ENCODE results near the gene OGG1. TPM values are rescaled to one million over a fixed set of nuclear protein-coding genes. Genes with fewer than 3 reads are reported as not detected.

OGG1 gene
- total and polyA plus RNA-seq, 7 experiments from 2014 or later, result 18.4 to 42.9 (median 26.8) TPM

DNA sequence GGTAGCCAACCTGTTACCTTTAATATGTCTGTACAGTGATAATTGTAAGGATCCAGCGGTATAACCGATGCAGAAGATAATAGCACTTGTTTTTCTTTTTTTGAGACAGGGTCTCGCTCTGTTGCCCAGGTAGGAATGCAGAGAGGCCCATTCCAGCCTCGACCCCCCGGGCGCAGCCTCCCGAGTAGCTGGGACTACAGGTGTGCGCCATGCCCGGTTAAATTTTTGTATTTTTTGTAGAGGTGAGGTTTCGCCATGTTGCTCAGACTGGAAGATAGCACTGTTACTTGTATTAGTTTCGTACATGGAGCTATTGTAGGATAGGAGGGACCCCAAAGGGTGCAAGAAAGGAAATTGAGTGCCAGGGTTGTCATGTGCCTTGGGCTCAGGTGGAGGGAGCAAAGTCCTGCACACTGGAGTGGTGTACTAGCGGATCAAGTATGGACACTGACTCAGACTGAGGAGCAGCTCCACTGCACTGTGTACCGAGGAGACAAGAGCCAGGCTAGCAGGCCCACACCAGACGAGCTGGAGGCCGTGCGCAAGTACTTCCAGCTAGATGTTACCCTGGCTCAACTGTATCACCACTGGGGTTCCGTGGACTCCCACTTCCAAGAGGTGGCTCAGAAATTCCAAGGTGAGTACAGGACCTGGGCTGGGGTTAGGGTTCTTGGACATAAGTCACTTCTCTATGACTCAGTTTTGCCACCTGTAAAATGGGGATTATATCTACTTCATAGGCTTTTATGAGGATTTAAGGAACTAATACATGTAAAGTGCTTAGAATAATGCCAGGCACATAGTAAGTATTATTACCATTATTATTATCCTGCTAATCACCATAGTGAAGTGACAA, 1.0 kb downstream of the OGG1 start:
- Mint-ChIP-seq H3K27me3 (no peaks in the 10 kb centered on the region), H3K36me3 (peaks cover 0 to 32% (median 20%) of the 10 kb centered on the region in 5 donors), H3K9me3 (peaks cover 0 to 2% (median 0%) of the 10 kb centered on the region in 11 donors), H3K4me1 (peaks cover 30 to 60% (median 50%) of the 10 kb centered on the region in 7 donors), H3K4me3 (peak overlapping the region; percentile 93 to 98 (median 96)), H3K27ac (peak overlapping the region; percentile 86 to 96 (median 93))
- peaks cover 13 to 22% of the 10 kb centered on the region in 2 donors for H3K4me1 ChIP-seq (ENCODE audit: control insufficient read depth in 2 of 2, insufficient read depth in 2 of 2, low read length in 2 of 2)
- peak overlapping the region; percentile 84 for H3K4me3 ChIP-seq (ENCODE audit: low read length)
- no peak for ATAC-seq
- H3K27me3 ChIP-seq (ENCODE audit: control insufficient read depth in 2 of 2, insufficient read depth in 2 of 2, low read length in 2 of 2), result no peaks in the 10 kb centered on the region
- no peak for DNase-seq
- intact Hi-C loops (cut with micrococcal nuclease), result loop anchor here (1.0 to 2.0 kb wide), 11 partner anchors 19 to 570 kb away; partner anchors contain the start of genes CAMK1 (in 2 of the 2), JAGN1 (in 2 of the 2), SETD5 (in 2 of the 2) and TADA3 (in 2 of the 2)
- H3K36me3 ChIP-seq (ENCODE audit: control insufficient read depth in 2 of 3, insufficient read depth in 3 of 3, low read length in 3 of 3), result peaks cover 12 to 47% (median 14%) of the 10 kb centered on the region in 3 experiments
- no peaks in the 10 kb centered on the region for H3K9me3 ChIP-seq (ENCODE audit: control insufficient read depth in 2 of 3, low read length in 3 of 3)
- H3K27ac ChIP-seq (ENCODE audit: low read depth, low read length), result peak overlapping the region; percentile 73
- ChIA-PET CTCF (interaction anchor here (0.7 kb wide), 1 partner anchor 492 kb away, joined by 3 read pairs; no protein-coding TSS in a partner anchor), POLR2A (interaction anchor here (0.8 to 3.2 kb wide), 6 partner anchors 16 to 183 kb away, joined by 3 to 33 read pairs (median 4); partner anchors contain the start of genes ARPC4, BRPF1, CAMK1 and CRELD1)

DNA sequence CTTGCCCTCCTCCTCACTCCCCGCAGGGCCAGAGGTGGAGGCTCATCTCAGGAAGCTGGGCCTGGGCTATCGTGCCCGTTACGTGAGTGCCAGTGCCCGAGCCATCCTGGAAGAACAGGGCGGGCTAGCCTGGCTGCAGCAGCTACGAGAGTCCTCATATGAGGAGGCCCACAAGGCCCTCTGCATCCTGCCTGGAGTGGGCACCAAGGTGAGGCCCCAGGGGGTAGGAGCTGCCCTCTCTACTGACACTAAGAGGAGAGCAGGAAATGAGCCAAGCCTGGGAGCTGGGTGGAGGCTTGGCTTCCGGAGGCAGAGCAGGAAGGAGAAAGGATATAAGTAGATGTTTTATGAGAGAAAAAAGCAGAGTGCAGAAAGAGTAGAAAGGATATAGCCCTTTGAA, 4.9 kb downstream of the OGG1 start:
- ChIA-PET POLR2A (interaction anchor here (1.0 to 2.2 kb wide), 3 partner anchors 12 to 38 kb away, joined by 3 to 6 read pairs (median 4); partner anchors contain the start of genes ARPC4 and TADA3), CTCF (interaction anchor here (1.1 kb wide), 1 partner anchor 27 kb away, joined by 3 read pairs; no protein-coding TSS in a partner anchor)
- no peaks in the 10 kb centered on the region for H3K27me3 Mint-ChIP-seq
- H3K27me3 ChIP-seq (ENCODE audit: control insufficient read depth in 2 of 2, insufficient read depth in 2 of 2, low read length in 2 of 2), result no peaks in the 10 kb centered on the region
- peak overlapping the region; percentile 4 for H3K27ac ChIP-seq (ENCODE audit: low read depth, low read length)
- peaks cover 0 to 2% (median 0%) of the 10 kb centered on the region in 11 donors for H3K9me3 Mint-ChIP-seq
- peaks cover 25 to 48% (median 44%) of the 10 kb centered on the region in 7 donors for H3K4me1 Mint-ChIP-seq
- no peaks in the 10 kb centered on the region for H3K9me3 ChIP-seq (ENCODE audit: control insufficient read depth in 2 of 3, low read length in 3 of 3)
- H3K4me3 Mint-ChIP-seq, result peak overlapping the region; percentile 60 to 78 (median 68)
- intact Hi-C loops (cut with micrococcal nuclease), result no loop called here
- H3K36me3 ChIP-seq (ENCODE audit: control insufficient read depth in 2 of 3, insufficient read depth in 3 of 3, low read length in 3 of 3), result peaks cover 0 to 61% (median 3%) of the 10 kb centered on the region in 3 experiments
- H3K36me3 Mint-ChIP-seq, result peaks cover 5 to 33% (median 25%) of the 10 kb centered on the region in 5 donors
- H3K27ac Mint-ChIP-seq, result peak overlapping the region; percentile 25 to 97 (median 77)
- peaks cover 9 to 17% of the 10 kb centered on the region in 2 donors for H3K4me1 ChIP-seq (ENCODE audit: control insufficient read depth in 2 of 2, insufficient read depth in 2 of 2, low read length in 2 of 2)
- no peak overlapping the region for H3K4me3 ChIP-seq (ENCODE audit: low read length)
- DNase-seq (peak in 2 of 9 donors; percentile 7 to 9), ATAC-seq (no peak)

DNA sequence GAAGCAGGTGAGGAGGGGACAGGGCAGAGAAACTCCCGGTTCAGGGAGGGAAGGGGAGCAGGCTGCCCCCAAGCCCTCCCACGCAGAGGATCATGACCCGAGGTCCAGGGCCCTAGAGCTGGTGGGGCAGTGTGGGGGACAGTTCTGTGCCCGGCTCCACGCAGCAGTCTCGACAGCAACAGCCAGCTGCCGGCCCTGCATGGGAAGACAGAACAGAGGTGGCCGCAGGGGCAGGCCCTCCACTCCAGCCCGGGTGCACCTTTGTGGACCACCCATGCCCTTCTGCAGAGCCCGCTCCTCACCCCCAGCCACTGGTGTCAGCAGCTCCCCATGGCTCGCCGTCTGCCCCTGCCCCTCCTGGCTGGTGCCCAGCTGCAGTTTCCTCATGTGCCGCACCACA, 7.7 kb downstream of the OGG1 start:
- no peak overlapping the region for H3K27ac ChIP-seq (ENCODE audit: low read depth, low read length)
- intact Hi-C loops (cut with micrococcal nuclease), result no loop called here
- Mint-ChIP-seq H3K9me3 (no peaks in the 10 kb centered on the region), H3K4me1 (peaks cover 10 to 24% (median 18%) of the 10 kb centered on the region in 7 donors), H3K27ac (no peak overlapping the region), H3K27me3 (no peaks in the 10 kb centered on the region), H3K4me3 (no peak overlapping the region), H3K36me3 (peaks cover 5 to 35% (median 26%) of the 10 kb centered on the region in 5 donors)
- DNase-seq (no peak), ATAC-seq (no peak)
- ChIA-PET CTCF (no interaction called here), POLR2A (interaction anchor here (0.7 kb wide), 1 partner anchor 15 kb away, joined by 3 read pairs; no protein-coding TSS in a partner anchor)
- no peak overlapping the region for H3K4me3 ChIP-seq (ENCODE audit: low read length)
- H3K9me3 ChIP-seq (ENCODE audit: control insufficient read depth in 2 of 3, low read length in 3 of 3), result no peaks in the 10 kb centered on the region
- peaks cover 0 to 50% (median 3%) of the 10 kb centered on the region in 3 experiments for H3K36me3 ChIP-seq (ENCODE audit: control insufficient read depth in 2 of 3, insufficient read depth in 3 of 3, low read length in 3 of 3)
- no peaks in the 10 kb centered on the region for H3K4me1 ChIP-seq (ENCODE audit: control insufficient read depth in 2 of 2, insufficient read depth in 2 of 2, low read length in 2 of 2)
- H3K27me3 ChIP-seq (ENCODE audit: control insufficient read depth in 2 of 2, insufficient read depth in 2 of 2, low read length in 2 of 2), result no peaks in the 10 kb centered on the region

DNA sequence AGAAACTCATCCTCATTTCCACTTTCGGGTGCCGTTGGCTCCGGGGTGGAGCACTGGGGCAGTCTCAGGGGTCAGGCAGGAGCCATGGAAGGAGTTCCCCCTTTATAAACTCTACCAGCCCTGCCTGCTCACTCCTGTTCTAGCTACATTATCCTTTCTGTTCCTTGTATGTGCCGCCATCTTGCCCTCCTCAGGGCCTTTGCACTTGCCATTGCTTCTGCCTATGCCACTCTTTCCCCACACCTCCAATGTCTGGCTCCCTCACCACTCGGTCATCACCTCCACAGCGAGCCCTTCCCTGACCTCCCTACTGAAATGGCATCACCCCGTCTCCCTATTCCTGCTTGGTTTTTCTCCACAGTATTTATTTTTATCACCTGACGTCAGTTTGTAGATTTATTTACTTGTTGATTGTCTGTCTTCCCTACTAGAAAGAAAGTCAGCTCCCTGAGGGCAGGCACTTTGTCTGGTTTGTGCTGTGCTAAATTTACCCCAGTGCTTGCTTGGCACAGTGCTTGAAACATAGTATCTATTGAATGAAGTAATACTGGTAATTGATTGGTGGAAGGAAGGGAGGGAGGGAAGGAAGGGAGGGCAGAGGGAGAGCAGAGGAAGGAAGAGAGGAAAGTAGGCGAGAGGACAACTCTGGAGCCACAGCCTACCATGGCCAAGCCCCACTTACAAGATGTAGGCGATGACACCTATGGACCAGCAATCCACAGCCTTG, 11.2 kb downstream of the OGG1 start:
- ChIA-PET CTCF (no interaction called here), POLR2A (no interaction called here)

DNA sequence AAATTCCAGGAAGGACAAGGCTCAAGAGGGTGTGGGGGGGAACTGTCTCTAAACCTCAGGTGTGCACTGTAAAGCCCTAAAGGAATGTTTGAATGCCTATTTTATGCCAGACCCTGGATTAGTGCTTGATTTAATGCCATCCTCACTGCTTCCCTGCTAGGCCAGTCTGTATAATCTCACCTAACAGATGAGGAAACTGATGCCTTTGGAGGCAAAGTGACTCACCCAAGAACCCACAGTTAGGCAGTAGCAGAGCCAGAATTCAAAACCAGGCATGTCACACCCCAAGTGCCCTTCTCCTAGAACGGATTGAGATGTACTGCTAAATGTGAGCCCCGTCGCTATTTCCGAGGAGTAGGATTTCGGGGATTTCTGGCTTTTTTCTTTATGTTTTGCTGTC, 12.2 kb downstream of the OGG1 start:
- H3K27me3 Mint-ChIP-seq, result no peaks in the 10 kb centered on the region
- no peak overlapping the region for H3K4me3 Mint-ChIP-seq
- peaks cover 0 to 21% (median 3%) of the 10 kb centered on the region in 3 experiments for H3K36me3 ChIP-seq (ENCODE audit: control insufficient read depth in 2 of 3, insufficient read depth in 3 of 3, low read length in 3 of 3)
- H3K9me3 Mint-ChIP-seq, result no peaks in the 10 kb centered on the region
- no peak for DNase-seq
- H3K27me3 ChIP-seq (ENCODE audit: control insufficient read depth in 2 of 2, insufficient read depth in 2 of 2, low read length in 2 of 2), result no peaks in the 10 kb centered on the region
- no peak overlapping the region for H3K27ac ChIP-seq (ENCODE audit: low read depth, low read length)
- POLR2A ChIA-PET, result no interaction called here
- ATAC-seq, result no peak
- intact Hi-C loops (cut with micrococcal nuclease), result no loop called here
- peaks cover 0 to 7% (median 5%) of the 10 kb centered on the region in 7 donors for H3K4me1 Mint-ChIP-seq
- CTCF ChIA-PET, result no interaction called here
- H3K9me3 ChIP-seq (ENCODE audit: control insufficient read depth in 2 of 3, low read length in 3 of 3), result no peaks in the 10 kb centered on the region
- no peak overlapping the region for H3K27ac Mint-ChIP-seq
- H3K4me3 ChIP-seq (ENCODE audit: low read length), result no peak overlapping the region
- H3K36me3 Mint-ChIP-seq, result peaks cover 5 to 29% (median 15%) of the 10 kb centered on the region in 5 donors
- H3K4me1 ChIP-seq (ENCODE audit: control insufficient read depth in 2 of 2, insufficient read depth in 2 of 2, low read length in 2 of 2), result no peaks in the 10 kb centered on the region

More for the DNA sequence above, 11.2 kb downstream of the OGG1 start:
- DNase-seq (no peak), ATAC-seq (no peak)
- no peaks in the 10 kb centered on the region for H3K27me3 ChIP-seq (ENCODE audit: control insufficient read depth in 2 of 2, insufficient read depth in 2 of 2, low read length in 2 of 2)
- H3K36me3 ChIP-seq (ENCODE audit: control insufficient read depth in 2 of 3, insufficient read depth in 3 of 3, low read length in 3 of 3), result peaks cover 0 to 31% (median 3%) of the 10 kb centered on the region in 3 experiments
- no peak overlapping the region for H3K4me3 ChIP-seq (ENCODE audit: low read length)
- H3K36me3 Mint-ChIP-seq, result peaks cover 5 to 31% (median 15%) of the 10 kb centered on the region in 5 donors
- no peak overlapping the region for H3K4me3 Mint-ChIP-seq
- peaks cover 0 to 4% (median 3%) of the 10 kb centered on the region in 7 donors for H3K4me1 Mint-ChIP-seq
- H3K9me3 Mint-ChIP-seq, result no peaks in the 10 kb centered on the region
- no peak overlapping the region for H3K27ac ChIP-seq (ENCODE audit: low read depth, low read length)
- H3K9me3 ChIP-seq (ENCODE audit: control insufficient read depth in 2 of 3, low read length in 3 of 3), result no peaks in the 10 kb centered on the region
- no peaks in the 10 kb centered on the region for H3K4me1 ChIP-seq (ENCODE audit: control insufficient read depth in 2 of 2, insufficient read depth in 2 of 2, low read length in 2 of 2)
- intact Hi-C loops (cut with micrococcal nuclease), result no loop called here
- no peaks in the 10 kb centered on the region for H3K27me3 Mint-ChIP-seq
- H3K27ac Mint-ChIP-seq, result no peak overlapping the region

DNA sequence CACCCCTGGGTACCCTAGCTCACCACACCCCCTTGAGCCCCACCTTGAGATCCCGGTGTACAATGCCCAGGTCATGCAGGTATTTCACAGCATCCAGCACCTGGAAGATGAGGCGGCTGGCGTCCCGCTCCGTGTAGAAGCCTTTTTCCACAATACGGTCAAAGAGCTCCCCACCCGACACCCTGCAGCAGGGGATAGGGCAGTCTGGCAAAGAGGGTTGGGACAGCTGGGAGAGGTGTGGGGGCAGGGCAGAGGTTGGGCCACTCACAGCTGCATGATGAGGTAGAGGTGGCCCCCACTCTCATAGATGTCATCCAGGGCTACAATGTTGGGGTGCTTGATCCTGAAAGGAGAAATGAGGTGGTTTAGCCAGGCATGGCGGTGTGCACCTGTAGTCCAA, 13.1 kb downstream of the OGG1 start:
- CTCF ChIA-PET, result no interaction called here
- H3K4me3 Mint-ChIP-seq, result no peak overlapping the region
- POLR2A ChIA-PET, result interaction anchor here (1.7 kb wide), 1 partner anchor 17 kb away, joined by 4 read pairs; no protein-coding TSS in a partner anchor

More for the DNA sequence above, 13.1 kb downstream of the OGG1 start:
- H3K36me3 Mint-ChIP-seq, result peaks cover 5 to 30% (median 15%) of the 10 kb centered on the region in 5 donors
- no peaks in the 10 kb centered on the region for H3K9me3 Mint-ChIP-seq
- intact Hi-C loops (cut with micrococcal nuclease), result no loop called here
- no peak overlapping the region for H3K27ac Mint-ChIP-seq
- DNase-seq (no peak), ATAC-seq (no peak)
- H3K27me3 ChIP-seq (ENCODE audit: control insufficient read depth in 2 of 2, insufficient read depth in 2 of 2, low read length in 2 of 2), result no peaks in the 10 kb centered on the region
- H3K4me1 Mint-ChIP-seq, result peaks cover 5 to 14% (median 9%) of the 10 kb centered on the region in 7 donors
- H3K4me1 ChIP-seq (ENCODE audit: control insufficient read depth in 2 of 2, insufficient read depth in 2 of 2, low read length in 2 of 2), result no peaks in the 10 kb centered on the region
- no peaks in the 10 kb centered on the region for H3K9me3 ChIP-seq (ENCODE audit: control insufficient read depth in 2 of 3, low read length in 3 of 3)
- no peak overlapping the region for H3K4me3 ChIP-seq (ENCODE audit: low read length)
- no peak overlapping the region for H3K27ac ChIP-seq (ENCODE audit: low read depth, low read length)
- H3K36me3 ChIP-seq (ENCODE audit: control insufficient read depth in 2 of 3, insufficient read depth in 3 of 3, low read length in 3 of 3), result peaks cover 0 to 12% (median 3%) of the 10 kb centered on the region in 3 experiments
- H3K27me3 Mint-ChIP-seq, result no peaks in the 10 kb centered on the region

Data from naive thymus-derived CD4-positive, alpha-beta T cell (primary cell).